Upper lobe of left lung (tissue), 6 donors: ENCODE results near the gene NCOA4. TPM values are rescaled to one million over a fixed set of nuclear protein-coding genes. Genes with fewer than 3 reads are reported as not detected.

Experiments used
- ATAC-seq, 2 donors: fragments of 200-7000 bp; cut with Tn5 transposase; one replicate each; pipeline ENCODE4 v1.9.1; 2022; ENCODE audit warnings: mild to moderate bottlenecking in 2 of 2, moderate library complexity in 2 of 2; ENCODE audit not compliant: low FRiP score in 2 of 2
- DNase-seq, 2 donors: peaks; one replicate each; pipeline ENCODE4 v3.0.0-alpha.2; 2019 to 2020
- H3K27ac ChIP-seq, 4 donors: fragments of 200-600 bp; sonication (generic); one replicate each; pipeline ENCODE4 v1.5.1; 2016 to 2019
- H3K27me3 ChIP-seq, 4 donors: fragments of 200-600 bp; sonication (generic); one replicate each; pipeline ENCODE4 v1.5.1; 2017 to 2019
- H3K36me3 ChIP-seq, 4 donors: fragments of 200-600 bp; sonication (generic); one replicate each; pipeline ENCODE4 v1.5.1; 2016 to 2019
- H3K4me1 ChIP-seq, 4 donors: fragments of 200-600 bp; sonication (generic); one replicate each; pipeline ENCODE4 v1.5.1; 2018 to 2019
- H3K4me3 ChIP-seq, 4 donors: fragments of 200-600 bp; sonication (generic); one replicate each; pipeline ENCODE4 v1.5.1; 2017 to 2019; ENCODE audit warnings: mild to moderate bottlenecking in 2 of 4, moderate library complexity in 1 of 4
- H3K9me3 ChIP-seq, 4 donors: fragments of 200-600 bp; sonication (generic); one replicate each; pipeline ENCODE4 v1.5.1; 2018 to 2019
- CTCF ChIP-seq, 6 experiments: fragments of 450-650 bp in 4 of 6; fragments of 200-600 bp in 2 of 6; sonication (generic) in 2 of 6; IDR thresholded peaks; one replicate each; pipeline ENCODE4 v1.5.1; 2016 to 2019; ENCODE audit warnings: antibody characterized with exemption in 6 of 6
- EP300 ChIP-seq, 4 donors: sonication (generic); formaldehyde crosslinking; IDR thresholded peaks; one replicate each; pipeline ENCODE4 v1.5.1; 2017; ENCODE audit warnings: antibody characterized with exemption in 4 of 4, control low read depth in 2 of 4
- POLR2A ChIP-seq, 4 donors: fragments of 450-650 bp; IDR thresholded peaks; one replicate each; pipeline ENCODE4 v1.5.1; 2016 to 2017; ENCODE audit warnings: antibody characterized with exemption in 4 of 4, mild to moderate bottlenecking in 2 of 4
- POLR2AphosphoS5 ChIP-seq, 2 donors: sonication (generic); formaldehyde crosslinking; IDR thresholded peaks; one replicate each; pipeline ENCODE4 v1.5.1; 2017; ENCODE audit warnings: antibody characterized with exemption in 2 of 2
- WGBS, 2 donors: methylation state at CpG; one replicate each; pipeline ENCODE4 v1.1.5; 2017 to 2018; 5-methylcytosine and 5-hydroxymethylcytosine counted together
- total RNA-seq, 6 donors: library from RNA; depleted of rRNA in 4 of 6; stranded (reverse); fragments of >200 nt in 4 of 6; gene quantifications; one replicate each; pipeline versions ENCODE4 v1.1.0 to v1.2.1, GENCODE V29; 2016 to 2021
- donor health status: DM: no; HTN: no; CAD: no; lungs with moderate emphysema.
- donor health status: DM: no; HTN: yes; CAD: no; lungs with severe emphysema.

Gene NCOA4
- total RNA-seq, 6 donors from 2014 or later: 57.6 to 184 (median 144) TPM

GRCh38 chr10:46028584-46029460 is 1.6 kb downstream of the NCOA4 start:
- TF ChIP-seq EP300 (IDR thresholded peaks at IDR 0.05) (no peak), POLR2AphosphoS5 (IDR thresholded peaks at IDR 0.05) (no peak), CTCF (IDR thresholded peaks at IDR 0.05) (peak in 5 of 6 experiments; percentile 40 to 73 (median 65))
- H3K4me1 ChIP-seq: peaks cover 57 to 67% (median 60%) of the 10 kb centered on the region in 4 donors
- no peaks in the 10 kb centered on the region for H3K9me3 ChIP-seq
- H3K4me3 ChIP-seq: peak overlapping the region in 2 of 4 donors; percentile 69 to 72
- no peaks in the 10 kb centered on the region for H3K27me3 ChIP-seq
- ATAC-seq (peak in 1 of 2 donors; percentile 41), DNase-seq (peak in 1 of 2 donors; percentile 39)
- WGBS, 2 donors: 27 to 29% methylated on average over 6 of the region's 6 CpGs
- H3K27ac ChIP-seq: peak overlapping the region in 3 of 4 donors; percentile 93 to 97 (median 95)
- no peaks in the 10 kb centered on the region for H3K36me3 ChIP-seq

DNA sequence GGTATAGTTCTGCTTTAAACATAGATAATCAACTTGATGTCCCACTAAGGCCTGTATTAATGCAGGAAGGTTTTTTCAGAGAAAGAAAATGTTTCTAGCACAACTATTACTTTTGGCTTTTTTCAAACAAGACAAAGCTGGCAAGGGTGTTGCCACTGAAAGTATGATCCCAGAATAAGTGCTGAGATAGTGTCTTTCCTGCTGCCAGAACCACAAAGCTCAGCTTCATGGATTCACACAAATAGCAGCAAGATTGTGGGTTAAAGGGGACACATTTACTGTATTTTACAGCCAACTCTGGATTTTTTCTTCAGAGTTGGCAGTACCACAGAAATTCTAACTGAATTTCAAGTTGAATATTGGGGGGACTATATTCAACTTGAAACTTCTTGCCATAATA is 4.3 kb downstream of the NCOA4 start:
- no peaks in the 10 kb centered on the region for H3K27me3 ChIP-seq
- H3K27ac ChIP-seq: no peak overlapping the region
- ATAC-seq (no peak), DNase-seq (no peak)
- TF ChIP-seq CTCF (IDR thresholded peaks at IDR 0.05): no peak
- no peak for TF ChIP-seq POLR2AphosphoS5 (IDR thresholded peaks at IDR 0.05)
- TF ChIP-seq EP300 (IDR thresholded peaks at IDR 0.05): no peak
- no peak for TF ChIP-seq POLR2A (IDR thresholded peaks at IDR 0.05)
- no peaks in the 10 kb centered on the region for H3K36me3 ChIP-seq
- peaks cover 67 to 93% (median 76%) of the 10 kb centered on the region in 4 donors for H3K4me1 ChIP-seq
- H3K9me3 ChIP-seq: no peaks in the 10 kb centered on the region
- H3K4me3 ChIP-seq: no peak overlapping the region

- WGBS, 2 donors: 94 to 95% methylated on average over 2 of the region's 2 CpGs
- DNase-seq: no peak
- no peak for ATAC-seq
Observed at GRCh38 chr10:46025406-46025805, 5.0 kb downstream of the NCOA4 start.

GRCh38 chr10:46024948-46025347 is 5.5 kb downstream of the NCOA4 start:
- ATAC-seq (no peak), DNase-seq (no peak)
- Histone ChIP-seq H3K27me3 (no peaks in the 10 kb centered on the region), H3K36me3 (no peaks in the 10 kb centered on the region), H3K4me1 (peaks cover 69 to 98% (median 84%) of the 10 kb centered on the region in 4 donors), H3K9me3 (no peaks in the 10 kb centered on the region), H3K4me3 (no peak overlapping the region), H3K27ac (peak overlapping the region in 1 of 4 donors; percentile 14)
- TF ChIP-seq POLR2A (IDR thresholded peaks at IDR 0.05) (no peak), EP300 (IDR thresholded peaks at IDR 0.05) (no peak), POLR2AphosphoS5 (IDR thresholded peaks at IDR 0.05) (no peak)

More at GRCh38 chr10:46025406-46025805, 5.0 kb downstream of the NCOA4 start:
- Histone ChIP-seq H3K4me1 (peaks cover 65 to 93% (median 80%) of the 10 kb centered on the region in 4 donors), H3K36me3 (no peaks in the 10 kb centered on the region), H3K27me3 (no peaks in the 10 kb centered on the region), H3K27ac (peak overlapping the region in 1 of 4 donors; percentile 14), H3K9me3 (no peaks in the 10 kb centered on the region), H3K4me3 (no peak overlapping the region)
- TF ChIP-seq POLR2A (IDR thresholded peaks at IDR 0.05): no peak
- TF ChIP-seq EP300 (IDR thresholded peaks at IDR 0.05): no peak
- TF ChIP-seq POLR2AphosphoS5 (IDR thresholded peaks at IDR 0.05): no peak
- TF ChIP-seq CTCF (IDR thresholded peaks at IDR 0.05): no peak

- H3K36me3 ChIP-seq: no peaks in the 10 kb centered on the region
- ATAC-seq (peak; percentile 97), DNase-seq (peak; percentile 96 to 99)
- H3K4me3 ChIP-seq: peak overlapping the region; percentile 8 to 68 (median 64)
- TF ChIP-seq POLR2AphosphoS5 (IDR thresholded peaks at IDR 0.05): peak; percentile 52 to 96
- TF ChIP-seq CTCF (IDR thresholded peaks at IDR 0.05): peak in 5 of 6 experiments; percentile 12 to 49 (median 27)
- TF ChIP-seq EP300 (IDR thresholded peaks at IDR 0.05): no peak
- TF ChIP-seq POLR2A (IDR thresholded peaks at IDR 0.05): peak in 3 of 4 donors; percentile 54 to 93 (median 82)
- peaks cover 71 to 98% (median 86%) of the 10 kb centered on the region in 4 donors for H3K4me1 ChIP-seq
- peak overlapping the region; percentile 84 to 94 (median 91) for H3K27ac ChIP-seq
- no peaks in the 10 kb centered on the region for H3K27me3 ChIP-seq
- 1 to 2% methylated on average over 13 to 39 of the region's 49 CpGs for WGBS, 2 donors
- no peaks in the 10 kb centered on the region for H3K9me3 ChIP-seq
Observed at GRCh38 chr10:46022978-46023702, 7.3 kb downstream of the NCOA4 start.
